HG03521 (cell line): ENCODE measurements around the gene CIAO2A.
"Not testable (repeated sequence)": the region's sequence is repeated elsewhere in the genome, so short reads cannot be mapped to it uniquely, and the experiment has no call there.

Experiments used
- ATAC-seq: cut with Tn5 transposase; IDR thresholded peaks from one replicate; pipeline ENCODE4 v1.9.1; 2021; ENCODE audit warnings: mild to moderate bottlenecking, moderate library complexity; ENCODE audit not compliant: unreplicated experiment

The CIAO2A gene

DNA sequence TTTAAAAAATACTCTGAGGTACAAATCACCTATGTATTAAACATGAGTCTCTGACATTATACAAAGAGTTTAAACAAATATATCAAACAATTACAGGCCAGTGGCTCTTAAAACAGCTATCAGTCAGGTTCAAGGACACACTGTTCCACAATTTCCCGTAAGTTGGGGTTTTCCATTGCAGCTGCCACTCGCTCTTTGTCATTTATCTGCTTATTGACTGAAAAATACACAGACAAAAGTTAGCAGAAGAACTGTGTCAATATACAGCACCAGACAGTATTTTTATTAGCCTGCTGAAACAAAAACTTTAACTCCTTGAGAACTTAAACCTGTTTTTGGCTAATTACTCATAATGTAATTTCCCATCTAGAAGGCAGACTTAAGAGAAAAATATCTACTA is 20.8 kb downstream of the CIAO2A start:
- ATAC-seq, result no peak

DNA sequence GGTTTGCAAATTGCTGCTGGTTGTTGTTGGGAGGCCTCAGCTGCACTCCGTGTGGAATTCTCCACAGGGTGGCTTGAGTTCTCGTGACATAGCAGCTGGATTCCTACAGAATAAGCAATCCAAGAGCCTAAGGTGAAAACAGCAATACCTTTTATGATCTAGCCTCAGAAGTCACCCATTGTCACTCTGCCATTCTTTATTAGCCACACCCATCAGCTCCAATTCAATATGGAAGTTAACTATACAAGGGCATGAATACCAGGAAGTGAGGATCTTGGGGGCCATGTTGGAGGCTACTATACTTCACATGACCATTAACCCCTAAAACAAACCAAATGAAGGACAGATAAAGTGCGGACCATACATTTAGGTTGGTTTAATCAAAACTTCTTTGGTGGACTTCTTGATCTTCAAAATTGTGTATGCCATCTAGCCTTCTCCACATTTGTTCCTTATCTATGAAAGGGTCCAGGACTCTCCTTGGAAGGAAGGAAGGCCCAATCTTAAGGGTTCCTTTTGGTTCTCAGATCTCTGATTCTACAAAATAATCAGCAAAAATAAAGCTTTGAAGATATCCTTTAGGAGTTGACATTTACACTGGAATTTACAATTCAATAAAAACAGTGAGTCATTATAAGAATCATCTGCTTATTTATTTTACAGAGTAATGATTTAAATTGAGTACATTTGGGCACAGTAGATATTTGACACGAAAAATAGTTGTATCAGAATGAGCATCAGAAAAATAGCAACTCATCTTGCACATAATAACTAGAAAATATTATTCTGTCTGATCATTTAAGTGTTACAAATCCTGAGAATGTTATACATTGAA is 21.5 kb downstream of the CIAO2A start:
- ATAC-seq, result no peak

DNA sequence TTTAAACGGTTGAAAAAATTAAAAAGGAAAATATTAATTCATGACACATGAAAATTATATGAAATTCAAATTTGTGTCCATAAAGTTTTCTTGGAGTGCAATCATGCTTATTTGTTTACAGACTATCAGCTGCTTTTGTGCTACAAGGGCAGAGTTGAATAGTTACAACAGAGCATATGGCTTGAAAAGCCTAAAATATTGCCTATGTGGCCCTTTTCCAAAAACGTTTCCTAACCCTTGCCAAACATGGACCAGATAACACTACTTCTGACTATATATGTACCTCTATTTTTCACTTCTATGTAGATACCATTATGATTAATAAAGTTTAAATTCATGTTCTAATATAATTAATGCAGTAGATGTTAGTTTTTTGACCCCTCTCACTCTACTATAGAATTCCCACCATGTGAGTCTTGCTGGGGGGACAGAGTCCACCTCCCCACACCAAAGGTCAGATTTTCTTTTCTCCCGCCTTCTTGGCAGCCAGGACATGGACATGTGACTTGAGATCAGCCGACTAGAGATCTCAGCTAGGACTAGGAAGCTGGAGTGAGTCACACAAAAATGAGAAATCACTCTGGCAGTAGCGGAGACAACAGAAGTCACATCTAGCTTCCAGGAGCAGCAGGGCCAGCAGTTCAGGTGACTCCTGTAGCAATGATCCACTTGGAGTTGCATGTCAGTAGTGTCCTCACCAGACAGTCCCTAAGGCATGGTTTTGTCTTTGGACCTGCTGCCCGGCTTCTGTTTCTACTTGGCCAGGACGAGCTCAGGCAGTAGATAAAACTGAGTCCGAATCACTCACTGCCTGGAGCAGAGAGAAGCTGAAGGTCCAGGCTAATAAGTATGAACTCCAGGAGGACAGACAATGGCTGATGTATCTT is 22.4 kb downstream of the CIAO2A start:
- no peak for ATAC-seq

DNA sequence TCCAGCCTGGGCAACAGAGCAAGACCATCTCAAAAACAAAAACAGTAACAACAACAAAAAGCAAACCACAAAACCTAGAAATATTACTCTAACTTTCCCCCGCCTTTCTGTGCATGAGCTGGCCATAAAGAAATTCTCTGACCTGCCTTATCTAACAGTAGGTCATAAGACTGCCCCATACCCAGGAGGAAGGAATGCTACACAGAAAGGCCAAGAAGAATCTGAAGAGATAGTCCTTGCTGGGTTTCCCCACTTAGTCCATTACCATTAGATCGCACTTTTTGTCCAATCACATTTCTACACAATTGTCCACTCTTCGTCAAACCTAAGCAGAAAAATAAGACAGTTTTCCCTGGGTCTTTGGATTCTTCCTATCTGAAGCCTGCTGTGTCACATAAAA is 23.5 kb downstream of the CIAO2A start:
- ATAC-seq, result no peak

DNA sequence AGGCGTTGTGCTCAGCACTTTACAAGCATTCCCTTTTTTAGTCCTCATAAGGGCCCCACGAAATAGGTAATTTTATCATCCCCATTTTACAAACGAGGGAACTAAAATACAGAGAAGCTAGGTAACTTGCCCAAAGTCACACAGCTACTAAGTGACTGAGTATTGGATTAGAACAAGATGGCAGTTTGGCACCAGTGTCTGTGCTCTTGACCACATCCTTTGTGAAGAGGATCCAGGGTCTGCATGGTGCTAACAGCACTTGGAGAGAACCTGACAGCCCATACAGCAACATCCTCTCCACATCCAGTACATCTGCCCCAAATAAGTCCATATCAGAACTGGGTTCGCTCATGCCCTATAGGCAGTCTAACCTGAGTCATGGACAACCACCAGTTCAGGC is 25.5 kb downstream of the CIAO2A start:
- ATAC-seq, result no peak

DNA sequence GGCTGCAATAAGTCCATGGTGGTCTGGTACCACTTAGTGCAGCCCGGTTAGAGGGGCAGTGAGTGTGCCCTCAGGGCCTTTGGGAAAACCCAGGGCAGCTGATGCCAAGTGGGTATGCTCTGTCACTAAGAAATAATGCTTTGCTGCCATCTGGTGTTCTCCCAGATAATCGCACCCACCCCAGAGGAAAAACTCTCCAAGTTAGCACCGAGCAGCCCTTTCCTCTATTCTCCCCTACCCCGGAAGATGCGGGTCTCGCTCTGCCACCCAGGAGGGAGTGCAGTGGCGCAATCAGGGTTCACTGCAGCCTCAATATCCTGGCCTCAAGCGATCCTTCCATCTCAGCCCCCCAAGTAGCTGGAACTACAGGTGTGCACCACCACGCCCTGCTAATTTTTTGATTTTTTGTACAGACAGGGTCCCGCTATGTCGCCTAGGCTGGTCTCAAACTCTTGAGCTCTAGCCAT is 26.0 kb downstream of the CIAO2A start:
- no peak for ATAC-seq

DNA sequence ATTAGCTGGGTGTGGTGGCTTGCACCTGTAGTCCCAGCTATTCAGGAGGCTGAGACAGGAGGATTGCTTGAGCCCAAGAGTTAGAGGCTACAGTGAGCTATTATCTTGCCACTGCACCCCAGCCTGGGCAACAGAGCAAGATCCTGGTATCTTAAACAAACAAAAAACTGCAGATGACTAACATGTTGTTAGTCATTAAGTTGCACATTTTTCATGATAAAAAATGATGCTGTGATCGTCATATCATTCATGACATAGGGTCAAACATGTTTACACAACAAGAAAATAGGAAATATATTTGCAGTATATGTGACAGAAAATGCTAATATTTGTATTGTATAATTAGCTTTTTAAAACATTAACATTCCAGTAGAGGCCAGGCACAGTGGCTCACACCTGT is 27.2 kb downstream of the CIAO2A start:
- ATAC-seq, result no peak

DNA sequence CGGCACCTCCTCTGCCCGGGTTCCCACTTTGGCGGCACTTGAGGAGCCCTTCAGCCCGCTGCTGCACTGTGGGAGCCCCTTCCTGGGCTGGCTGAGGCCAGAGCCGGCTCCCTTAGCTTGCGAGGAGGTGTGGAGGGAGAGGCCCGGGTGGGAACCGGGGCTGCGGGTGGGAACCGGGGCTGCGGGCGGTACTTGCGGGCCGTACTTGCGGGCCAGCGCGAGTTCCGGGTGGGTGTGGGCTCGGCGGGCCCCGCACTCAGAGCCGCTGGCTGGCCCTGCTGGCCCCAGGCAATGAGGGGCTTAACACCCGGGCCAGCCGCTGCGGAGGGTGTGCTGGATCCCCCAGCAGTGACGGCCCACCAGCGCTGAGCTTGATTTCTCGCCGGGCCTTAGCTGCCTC is 32.9 kb downstream of the CIAO2A start:
- ATAC-seq, result no peak

DNA sequence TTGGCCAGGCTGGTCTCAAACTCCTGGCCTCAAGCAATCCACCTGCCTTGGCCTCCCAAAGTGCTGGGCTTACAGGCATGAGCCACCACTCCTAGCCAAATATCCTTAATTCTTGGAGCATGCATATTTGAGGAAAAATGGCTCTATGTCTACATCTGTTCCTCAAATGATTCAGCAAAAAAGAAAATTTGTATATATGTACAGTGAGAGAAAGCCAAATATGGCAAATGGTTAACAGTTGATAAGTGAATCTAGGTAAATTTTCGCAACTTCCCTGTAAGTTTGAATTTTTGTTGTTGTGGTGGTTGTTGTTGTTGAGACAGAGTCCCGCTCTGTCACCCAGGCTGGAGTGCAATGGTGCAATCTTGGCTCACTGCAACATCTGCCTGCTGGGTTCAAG is 34.5 kb downstream of the CIAO2A start:
- not testable (repeated sequence) for ATAC-seq

DNA sequence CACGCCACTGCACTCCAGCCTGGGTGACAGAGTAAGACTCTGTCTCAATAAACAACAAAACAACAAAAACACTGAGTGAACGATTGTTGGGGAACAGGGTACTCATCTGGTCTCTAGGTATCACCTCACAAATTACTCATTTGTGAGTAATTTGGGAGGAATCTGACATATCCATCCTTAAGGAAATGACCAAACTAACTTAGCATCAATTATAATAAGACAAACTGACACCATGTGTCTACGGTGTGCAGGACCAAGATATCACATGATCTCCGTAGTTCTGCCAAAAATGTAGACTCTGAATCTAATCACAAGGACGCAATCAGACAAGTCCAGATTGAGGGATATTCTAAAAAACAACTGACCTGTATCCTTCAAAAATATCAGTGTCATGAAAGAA is 35.4 kb downstream of the CIAO2A start:
- ATAC-seq, result no peak

DNA sequence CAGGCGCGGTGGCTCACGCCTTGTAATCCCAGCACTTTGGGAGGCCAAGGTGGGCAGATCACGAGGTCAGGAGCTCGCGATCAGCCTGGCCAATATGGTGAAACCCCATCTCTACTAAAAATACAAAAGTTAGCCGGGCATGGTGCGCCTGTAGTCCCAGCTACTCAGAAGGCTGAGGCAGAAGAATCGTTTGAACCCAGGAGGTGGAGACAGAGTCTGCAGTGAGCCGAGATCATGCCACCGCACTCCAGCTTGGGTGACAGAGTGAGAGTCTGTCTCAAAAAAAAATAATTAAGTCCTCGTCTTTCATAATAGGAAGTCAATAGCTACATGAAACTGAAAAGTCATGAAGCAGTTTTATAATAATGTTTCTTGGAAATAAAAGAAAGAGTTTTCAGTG is 40.0 kb downstream of the CIAO2A start:
- ATAC-seq, result not testable (repeated sequence)

DNA sequence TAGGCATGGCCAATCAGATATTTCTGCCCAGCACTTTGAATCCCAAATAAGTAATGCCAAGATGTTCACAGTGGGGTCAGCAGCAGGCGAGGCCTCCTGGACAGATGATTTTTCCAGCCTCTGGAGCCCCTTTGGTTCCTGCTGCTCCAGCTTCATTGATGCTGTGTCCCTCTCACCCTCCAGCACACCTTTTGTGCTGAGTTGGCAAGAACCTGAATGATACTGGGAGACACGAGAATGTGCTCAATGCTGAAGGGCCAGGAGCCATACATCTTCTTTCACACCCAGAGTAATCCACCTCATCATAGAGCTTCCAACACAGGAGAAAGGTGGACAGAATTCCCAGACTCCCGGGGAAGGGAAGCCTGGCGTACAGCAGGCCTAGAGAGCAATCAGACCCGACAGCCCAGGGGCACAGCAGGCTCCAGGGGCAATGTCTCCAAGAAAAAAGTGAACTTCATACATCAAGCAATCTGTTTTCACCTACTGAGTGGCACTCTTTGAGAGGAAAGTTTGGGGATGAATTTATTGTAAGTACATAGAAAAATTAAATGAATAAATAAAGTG is 40.6 kb downstream of the CIAO2A start:
- no peak for ATAC-seq

DNA sequence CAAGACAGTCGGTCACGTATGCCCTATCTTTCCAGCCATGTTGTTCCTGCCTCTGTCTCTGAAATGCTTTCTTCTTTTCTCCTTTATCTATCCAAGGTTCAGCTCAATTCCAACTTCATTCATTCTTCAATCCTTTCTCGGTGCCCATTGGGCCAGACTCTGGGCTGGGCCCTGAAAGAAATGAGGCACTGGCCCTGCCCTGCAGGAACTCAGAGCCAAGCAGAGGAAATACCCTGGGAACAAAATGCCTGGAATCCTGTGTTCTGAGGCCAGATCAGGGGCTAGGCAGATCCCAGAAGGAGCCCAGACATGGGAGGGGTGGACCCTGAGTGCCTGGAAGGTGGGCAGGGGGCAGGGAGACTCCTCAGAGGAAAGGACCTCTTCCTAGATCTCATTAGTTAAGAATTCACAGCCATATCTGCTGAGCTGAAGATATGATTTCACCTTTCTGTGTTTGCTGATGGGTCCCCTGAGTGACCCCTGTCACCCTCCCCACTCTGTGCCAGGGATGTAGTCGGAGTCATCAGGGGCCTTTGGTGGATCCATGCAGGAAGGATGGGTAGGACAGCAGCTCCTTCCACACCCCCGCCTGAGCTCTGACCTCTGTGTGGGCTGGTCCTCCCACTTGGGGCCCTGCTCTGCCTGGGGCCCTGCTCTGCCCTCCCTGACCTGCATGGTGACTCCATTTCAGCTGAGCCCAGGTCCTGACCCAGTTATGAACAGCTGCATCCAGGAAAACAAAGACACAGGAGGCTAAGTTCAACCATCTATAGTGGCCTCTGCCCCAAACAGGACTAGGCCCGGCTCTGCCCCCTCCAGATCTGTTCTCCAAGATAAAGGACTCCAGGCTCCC is 42.0 kb downstream of the CIAO2A start:
- ATAC-seq, result no peak

DNA sequence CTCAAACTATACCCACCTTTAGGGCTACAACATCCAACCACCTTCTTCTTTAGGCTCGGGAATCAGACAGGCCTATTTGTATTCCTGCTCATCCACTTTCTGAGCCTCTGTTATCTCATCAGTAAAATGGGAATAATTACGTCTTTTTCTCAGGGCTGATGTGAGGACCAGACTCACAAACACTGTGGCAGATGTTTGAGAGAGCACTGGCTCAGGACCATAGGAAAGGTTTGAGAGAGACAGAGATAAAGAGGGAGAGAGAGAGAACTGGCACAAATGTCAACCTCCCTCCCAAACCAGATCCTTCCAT is 42.6 kb downstream of the CIAO2A start:
- no peak for ATAC-seq

DNA sequence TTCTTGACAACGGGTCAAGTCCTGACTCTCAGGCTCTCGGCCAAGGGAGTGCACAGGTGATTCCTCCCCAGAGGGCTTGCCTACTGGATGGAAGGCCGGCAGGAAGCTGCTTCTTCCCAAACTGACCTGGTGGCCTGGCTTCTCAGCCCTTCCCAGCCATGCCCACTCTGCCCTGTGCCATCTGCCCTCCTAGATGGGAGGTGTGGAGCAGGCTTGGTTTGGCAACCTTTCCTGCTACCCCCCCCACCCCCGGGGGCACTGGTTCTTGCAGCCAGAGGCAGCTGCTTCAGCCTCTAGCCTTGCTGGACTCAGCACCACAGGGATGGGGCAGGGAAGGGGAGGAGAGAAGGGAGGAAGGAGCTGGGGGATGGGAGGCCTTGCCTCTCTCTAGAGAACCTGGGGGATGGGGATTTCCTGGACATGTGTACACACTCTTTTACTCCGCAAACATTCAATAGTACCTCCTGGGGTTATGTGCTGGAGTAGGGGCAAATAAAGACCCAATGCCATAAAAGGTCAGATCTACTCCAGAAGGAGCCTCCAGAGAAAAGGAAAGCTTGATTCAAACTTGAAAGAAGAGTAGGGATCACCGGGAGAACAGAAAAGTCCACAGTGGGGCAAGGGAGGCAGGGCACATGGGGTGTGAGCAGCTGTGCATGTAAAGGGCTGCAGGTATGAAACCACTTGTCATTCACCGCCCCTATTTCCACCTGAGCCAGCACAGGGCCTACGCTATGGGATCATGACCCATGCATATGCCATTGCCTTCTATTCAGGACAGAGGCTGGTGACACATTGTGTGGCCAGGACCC is 43.2 kb downstream of the CIAO2A start:
- ATAC-seq, result no peak

DNA sequence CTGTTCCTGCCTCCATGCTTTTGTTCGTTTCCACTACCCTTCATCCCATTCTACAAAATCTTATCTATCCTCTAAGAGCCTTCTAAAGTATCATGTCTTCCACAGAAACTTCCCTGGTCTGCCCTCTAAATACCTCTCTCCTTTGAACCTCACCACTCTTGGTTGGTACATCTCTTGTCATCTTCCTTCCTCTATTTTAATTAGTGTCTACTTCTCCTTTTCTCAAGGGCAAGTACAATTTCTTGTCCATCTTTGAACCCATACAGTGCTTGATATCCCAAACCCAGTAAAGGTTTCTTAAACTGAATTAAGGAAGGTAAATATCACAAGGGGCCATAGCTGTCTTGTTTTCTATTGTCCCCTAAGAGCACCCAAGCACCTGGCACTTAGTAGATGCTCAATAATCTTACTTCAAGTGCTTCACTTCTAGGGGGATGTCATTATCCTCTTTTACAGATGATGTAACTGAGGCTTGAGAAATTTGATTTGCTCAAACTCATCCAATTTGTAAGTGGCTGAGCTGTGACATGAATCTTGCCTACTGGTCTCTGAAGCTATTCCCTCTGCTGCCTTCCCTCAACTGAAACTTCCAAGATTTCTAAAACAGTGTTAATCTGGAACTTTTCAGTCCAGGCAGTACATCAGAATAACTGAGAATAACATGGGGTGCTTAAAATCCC is 44.7 kb downstream of the CIAO2A start:
- ATAC-seq, result no peak

DNA sequence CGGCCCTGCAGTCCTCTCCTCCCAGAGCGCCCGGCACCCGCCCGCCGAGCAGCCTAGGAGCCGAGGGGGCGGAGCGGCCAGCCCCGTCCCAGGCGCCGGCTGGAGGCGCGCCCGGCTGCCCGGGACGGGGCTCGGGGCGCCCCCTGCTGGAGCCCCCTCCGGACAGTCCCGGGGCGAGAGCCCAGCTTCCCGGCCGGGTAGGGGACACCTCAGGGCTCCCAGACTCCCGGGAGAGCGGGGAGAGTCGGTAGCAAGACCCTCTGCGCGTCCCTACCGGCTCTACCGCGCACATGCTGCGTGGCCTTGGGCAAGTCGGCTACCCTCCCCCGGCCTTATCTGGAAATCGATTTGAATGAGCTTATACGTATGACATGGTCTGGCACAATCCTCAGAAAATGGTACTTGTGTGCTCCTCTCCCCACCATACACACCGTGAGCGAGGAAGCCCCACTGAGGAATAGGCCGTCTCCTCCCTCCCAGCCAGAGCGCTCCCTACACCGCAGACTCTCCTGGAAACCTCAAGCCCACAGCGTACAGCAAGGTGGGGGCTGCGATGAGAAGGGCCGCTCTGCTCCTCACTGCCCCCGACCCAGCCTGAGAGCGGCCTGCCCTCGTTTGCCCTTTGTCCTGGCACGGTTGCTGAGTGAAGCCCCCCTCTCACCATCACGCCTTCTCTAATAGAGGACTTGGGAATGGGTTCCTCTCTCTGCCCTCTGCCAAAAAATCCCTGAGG is 47.1 kb downstream of the CIAO2A start, which contains the start of gene DAPK2:
Gene DAPK2, minus strand, starts transcription at position 65 of the 733 bp plus-strand sequence. CDS start 6,224 bp downstream, outside the sequence.
- peak; percentile 63 for ATAC-seq

DNA sequence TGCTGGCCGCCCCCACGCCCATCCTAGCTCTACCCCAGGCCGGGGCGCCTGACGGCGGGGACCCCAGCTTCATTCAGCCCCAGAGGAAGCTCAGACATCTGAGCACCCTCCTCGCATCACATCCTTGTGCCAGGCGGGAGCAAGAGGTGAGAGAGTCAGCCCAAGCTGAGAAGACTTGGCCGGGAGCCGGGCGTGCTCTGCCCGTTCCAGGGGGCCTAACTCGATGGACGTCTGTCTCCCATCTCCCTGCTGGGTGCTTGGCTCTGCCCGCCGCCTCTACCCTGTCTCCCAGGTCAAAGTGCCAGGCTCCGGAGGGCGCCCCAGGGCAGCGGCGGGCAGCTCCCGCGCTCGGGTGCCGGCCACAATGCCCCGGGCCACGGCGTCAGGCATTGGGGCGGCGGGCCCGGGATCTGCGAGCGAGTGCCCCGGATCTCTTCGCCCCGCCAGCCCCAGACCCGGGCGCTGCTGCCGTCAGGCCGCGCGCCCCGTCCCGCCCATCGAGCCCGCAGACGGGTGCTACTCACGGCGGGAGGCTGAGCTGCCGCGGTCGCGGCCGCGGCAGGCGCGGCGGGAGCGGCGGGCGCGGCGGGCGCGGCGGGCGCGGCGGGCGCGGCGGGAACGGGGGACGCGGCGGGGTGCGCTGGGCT is 47.7 kb downstream of the CIAO2A start:
- peak; percentile 18 for ATAC-seq
